IMR-90 (cell line): Measurements from ENCODE around the gene SLC34A3. TPM values are rescaled to one million over a fixed set of nuclear protein-coding genes. Genes with fewer than 3 reads are reported as not detected.

Experiments used
- ATAC-seq: fragments of 200-7000 bp; cut with Tn5 transposase; 2 replicates; pipeline ENCODE4 v1.9.1; 2020; ENCODE audit warnings: low read depth, mild to moderate bottlenecking, moderate library complexity
- BruUV-seq: library from RNA; stranded (reverse); fragments of 400-500 nt; replicated peaks from 2 replicates; lab custom pipeline; 2021; lab: Mats Ljungman, UMichigan
- CTCF ChIA-PET: fragments of 300-600 bp; formaldehyde crosslinking; extraction: SDS; loops from one replicate; lab custom pipeline; 2021; ENCODE audit warnings: antibody characterized with exemption; lab: Yijun Ruan, JAX
- POLR2A ChIA-PET: fragments of 300-600 bp; sonication (Branson Sonifier 250); formaldehyde crosslinking; loops from one replicate; lab custom pipeline; 2022; ENCODE audit warnings: antibody characterized with exemption; ENCODE audit not compliant: unreplicated experiment; lab: Charles Lee
- DNase-seq: peaks from one replicate; pipeline ENCODE4 v3.0.0; 2013
- H2AFZ ChIP-seq: replicated peaks from 2 replicates; pipeline ENCODE3; 2013; ENCODE audit warnings: low read length, mild to moderate bottlenecking; ENCODE audit not compliant: poor library complexity
- H2AK5ac ChIP-seq: 2 replicates; pipeline ENCODE4 v1.6.1; 2013; ENCODE audit warnings: low read depth, low read length, inconsistent platforms
- H2AK9ac ChIP-seq: replicated peaks from 2 replicates; pipeline ENCODE3; 2013; ENCODE audit warnings: mild to moderate bottlenecking, low read depth, low read length, moderate library complexity; ENCODE audit not compliant: poor library complexity
- H2BK120ac ChIP-seq: 2 replicates; pipeline ENCODE4 v1.6.1; 2013; ENCODE audit warnings: low read depth, low read length, inconsistent platforms
- H2BK15ac ChIP-seq: 3 replicates; pipeline ENCODE4 v1.6.1; 2013; ENCODE audit warnings: low read depth, low read length, inconsistent platforms
- H2BK20ac ChIP-seq: 2 replicates; pipeline ENCODE4 v1.6.1; 2013; ENCODE audit warnings: low read depth, mild to moderate bottlenecking, inconsistent platforms, low read length, moderate library complexity
- H2BK5ac ChIP-seq: 2 replicates; pipeline ENCODE4 v1.6.1; 2013; ENCODE audit warnings: mild to moderate bottlenecking, low read depth, low read length, inconsistent platforms; ENCODE audit not compliant: poor library complexity, severe bottlenecking
- H3K14ac ChIP-seq: replicated peaks from 2 replicates; pipeline ENCODE4 v1.6.1; 2013; ENCODE audit warnings: low read depth, low read length, inconsistent platforms
- H3K18ac ChIP-seq: 2 replicates; pipeline ENCODE4 v1.6.1; 2013; ENCODE audit warnings: low read depth, low read length, control low read depth
- H3K23ac ChIP-seq: 2 replicates; pipeline ENCODE4 v1.6.1; 2013; ENCODE audit warnings: low read depth, low read length, inconsistent platforms
- H3K27ac ChIP-seq: 2 replicates; pipeline ENCODE4 v1.5.1; 2013; ENCODE audit warnings: mild to moderate bottlenecking, control low read depth, low read length; ENCODE audit not compliant: insufficient read depth
- H3K27me3 ChIP-seq: 2 replicates; pipeline ENCODE4 v1.6.1; 2013; ENCODE audit warnings: low read length; ENCODE audit not compliant: control insufficient read depth, insufficient read depth
- H3K36me3 ChIP-seq: 2 replicates; pipeline ENCODE4 v1.6.1; 2013; ENCODE audit warnings: low read length, mixed read lengths; ENCODE audit not compliant: control insufficient read depth, insufficient read depth
- H3K4ac ChIP-seq: 2 replicates; pipeline ENCODE4 v1.6.1; 2013; ENCODE audit warnings: low read depth, low read length, inconsistent platforms
- H3K4me1 ChIP-seq: 2 replicates; pipeline ENCODE4 v1.6.1; 2013; ENCODE audit warnings: low read length, mixed read lengths; ENCODE audit not compliant: control insufficient read depth, insufficient read depth
- H3K4me2 ChIP-seq: 2 replicates; pipeline ENCODE4 v1.6.1; 2013; ENCODE audit warnings: low read depth, mild to moderate bottlenecking, control low read depth, low read length, moderate library complexity
- H3K4me3 ChIP-seq: 2 replicates; pipeline ENCODE4 v1.5.1; 2013; ENCODE audit warnings: low read depth, mild to moderate bottlenecking, control low read depth, low read length, moderate library complexity; ENCODE audit not compliant: insufficient read depth
- H3K56ac ChIP-seq: 2 replicates; pipeline ENCODE4 v1.6.1; 2013; ENCODE audit warnings: low read length, inconsistent platforms; ENCODE audit not compliant: insufficient read depth; ENCODE audit errors: extremely low read depth
- H3K79me1 ChIP-seq, 2 experiments: 2 replicates each; pipeline ENCODE4 v1.6.1; 2013; ENCODE audit warnings: low read length in 2 of 2, inconsistent platforms in 1 of 2, low read depth in 1 of 2
- H3K9ac ChIP-seq: 2 replicates; pipeline ENCODE4 v1.6.1; 2013; ENCODE audit warnings: low read depth, low read length, control low read depth
- H3K9me1 ChIP-seq: 2 replicates; pipeline ENCODE4 v1.6.1; 2013; ENCODE audit warnings: low read length, inconsistent platforms; ENCODE audit not compliant: insufficient read depth
- H3K9me3 ChIP-seq: 2 replicates; pipeline ENCODE4 v1.6.1; 2013; ENCODE audit warnings: low read length; ENCODE audit not compliant: control insufficient read depth, insufficient read depth
- H4K20me1 ChIP-seq: 2 replicates; pipeline ENCODE4 v1.6.1; 2013; ENCODE audit warnings: low read length, inconsistent platforms; ENCODE audit not compliant: insufficient read depth
- H4K5ac ChIP-seq: 2 replicates; pipeline ENCODE4 v1.6.1; 2013; ENCODE audit warnings: mild to moderate bottlenecking, low read depth, low read length, control low read depth
- H4K8ac ChIP-seq, 2 experiments: 2 replicates each; pipeline ENCODE4 v1.6.1; 2013; ENCODE audit warnings: low read depth in 2 of 2, low read length in 2 of 2, control low read depth in 1 of 2, inconsistent platforms in 1 of 2
- H4K91ac ChIP-seq: 2 replicates; pipeline ENCODE4 v1.6.1; 2013; ENCODE audit warnings: low read depth, low read length, inconsistent platforms; ENCODE audit not compliant: insufficient read depth
- BHLHE40 ChIP-seq: fragments of 150-350 bp; IDR thresholded peaks from 2 replicates; pipeline ENCODE4 v1.6.1; 2016; ENCODE audit warnings: mild to moderate bottlenecking, low read depth, low read length
- CEBPB ChIP-seq: IDR thresholded peaks from 2 replicates; pipeline ENCODE4 v1.6.1; 2012; ENCODE audit warnings: low read depth, low read length, improper control_type of control experiment
- CHD1 ChIP-seq: IDR thresholded peaks from 2 replicates; pipeline ENCODE4 v1.6.1; 2012; ENCODE audit warnings: low read depth, low read length, improper control_type of control experiment
- FOS ChIP-seq: fragments of 150-350 bp; IDR thresholded peaks from 2 replicates; pipeline ENCODE4 v1.6.1; 2016; ENCODE audit warnings: low read depth, low read length
- MAFK ChIP-seq: IDR thresholded peaks from 2 replicates; pipeline ENCODE4 v1.6.1; 2012; ENCODE audit warnings: low read depth, low read length, improper control_type of control experiment
- MAZ ChIP-seq: IDR thresholded peaks from 2 replicates; pipeline ENCODE4 v1.6.1; 2012; ENCODE audit warnings: low read depth, mild to moderate bottlenecking, low read length, improper control_type of control experiment, moderate library complexity, borderline replicate concordance
- MXI1 ChIP-seq: IDR thresholded peaks from 2 replicates; pipeline ENCODE4 v1.6.1; 2012; ENCODE audit warnings: low read depth, mild to moderate bottlenecking, low read length, moderate library complexity, borderline replicate concordance
- POLR2A ChIP-seq: IDR thresholded peaks from 2 replicates; pipeline ENCODE4 v1.6.1; 2012; ENCODE audit warnings: mild to moderate bottlenecking, low read depth, low read length
- RAD21 ChIP-seq: IDR thresholded peaks from 2 replicates; pipeline ENCODE4 v1.6.1; 2012; ENCODE audit warnings: low read length, improper control_type of control experiment
- RCOR1 ChIP-seq: IDR thresholded peaks from 2 replicates; pipeline ENCODE4 v1.6.1; 2012; ENCODE audit warnings: mild to moderate bottlenecking, low read length, improper control_type of control experiment; ENCODE audit not compliant: insufficient replicate concordance
- RFX5 ChIP-seq: IDR thresholded peaks from 2 replicates; pipeline ENCODE4 v1.8.0; 2012; ENCODE audit warnings: low read depth, mild to moderate bottlenecking, low read length, moderate library complexity
- SMC3 ChIP-seq: fragments of 150-350 bp; IDR thresholded peaks from 2 replicates; pipeline ENCODE4 v1.6.1; 2016; ENCODE audit warnings: low read depth, mild to moderate bottlenecking, antibody characterized with exemption, low read length, moderate library complexity
- WGBS, 2 experiments: methylation state at CpG; one replicate each; pipeline versions ENCODE4 v1.1.5 to v1.1.7; 2013; ENCODE audit warnings: missing lambda C conversion rate in 2 of 2; ENCODE audit not compliant: insufficient read length in 1 of 2; ENCODE audit errors: extremely low coverage in 2 of 2; 5-methylcytosine and 5-hydroxymethylcytosine counted together
- dilution Hi-C: fragments of 300-500 bp; cut with HindIII; formaldehyde crosslinking; loops from one replicate; pipeline ENCODE4 v1.14.3; 2018; ENCODE audit warnings: low sequenced_read_pairs; ENCODE audit not compliant: unreplicated experiment
- in situ Hi-C: fragments of 300-500 bp; cut with MboI; formaldehyde crosslinking; loops from 3 replicates; pipeline ENCODE4 v1.14.3; 2019; ENCODE audit warnings: low sequenced_read_pairs, inconsistent platforms, mixed read lengths
- intact Hi-C: fragments of 100-400 bp; cut with micrococcal nuclease; formaldehyde crosslinking; loops from 2 replicates; pipeline ENCODE4 v1.10.0; 2022
- polyA plus RNA-seq, 3 experiments: library from polyadenylated mRNA; depleted of rRNA; stranded (reverse); fragments of >200 nt; gene quantifications; 2 replicates each; pipeline ENCODE4 v1.2.3, GENCODE V29; 2012; ENCODE audit warnings: low replicate concordance in 1 of 3
- total RNA-seq: library from RNA; depleted of rRNA; stranded (reverse); fragments of >200 nt; gene quantifications from 2 replicates; pipeline ENCODE4 v1.2.3, GENCODE V29; 2012
- TF ChIP-seq, protein P1 (sequence below): fragments of 150-350 bp; IDR thresholded peaks from 2 replicates; pipeline ENCODE4 v1.6.1; 2017; ENCODE audit warnings: mild to moderate bottlenecking, antibody characterized with exemption, low read length, low read depth
- TF ChIP-seq, protein P2 (sequence below): fragments of 150-350 bp; IDR thresholded peaks from 2 replicates; pipeline ENCODE4 v1.6.1; 2016; ENCODE audit warnings: low read depth, mild to moderate bottlenecking, low read length, moderate library complexity, borderline replicate concordance
- TF ChIP-seq, protein P3 (sequence below): conservative IDR thresholded peaks from 2 replicates; pipeline ENCODE4 v1.5.1; 2012; ENCODE audit warnings: mild to moderate bottlenecking, low read depth, low read length, improper control_type of control experiment

The SLC34A3 gene
- total and polyA plus RNA-seq, 2 of the 4 experiments (the other 2 are of a cell fraction), result not detected

DNA sequence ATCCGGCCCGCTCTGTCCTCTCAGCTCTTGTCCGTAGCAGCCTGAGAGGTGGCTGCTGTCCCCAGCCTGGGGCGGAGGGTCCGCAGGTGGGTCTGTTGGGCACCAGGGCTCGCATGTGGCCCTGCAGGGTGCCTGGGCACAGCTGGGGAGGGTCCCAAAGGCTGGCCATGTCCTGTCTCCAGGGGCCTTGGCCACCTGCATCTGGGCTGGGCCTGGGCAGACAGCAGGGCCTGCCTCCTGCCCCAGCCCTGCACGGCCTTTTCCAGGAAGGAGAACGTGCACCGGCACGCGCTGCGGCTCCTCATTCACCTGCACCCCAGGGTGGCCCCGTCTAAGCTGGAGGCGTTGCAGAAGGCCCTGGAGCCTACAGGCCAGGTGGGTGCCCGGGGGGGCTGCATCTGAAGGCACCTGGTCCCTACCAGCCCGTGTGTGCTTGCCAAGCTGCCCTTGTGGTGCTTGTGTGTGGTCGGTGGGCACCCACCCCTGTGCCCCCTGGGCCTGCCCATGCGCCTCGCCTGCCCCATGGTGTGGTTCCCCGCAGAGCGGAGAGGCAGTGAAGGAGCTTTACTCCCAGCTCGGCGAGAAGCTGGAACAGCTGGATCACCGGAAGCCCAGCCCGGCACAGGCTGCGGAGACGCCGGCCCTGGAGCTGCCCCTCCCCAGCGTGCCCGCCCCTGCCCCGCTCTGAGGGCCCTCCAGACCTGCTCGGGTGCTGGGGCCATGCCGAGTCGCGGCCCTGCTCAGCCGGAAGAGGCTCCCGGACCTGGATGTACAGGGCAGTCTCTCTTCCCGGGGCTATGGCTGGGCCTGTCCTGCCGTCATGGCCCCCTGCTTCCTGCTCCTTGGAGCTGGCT lies 41.8 kb downstream of the SLC34A3 start:
- no peak overlapping the region for H3K4me3 ChIP-seq
- no peak overlapping the region for H3K27ac ChIP-seq
- no peak overlapping the region for H4K91ac ChIP-seq
- H4K20me1 ChIP-seq, result peaks cover 29% of the 10 kb centered on the region
- peaks cover 21% of the 10 kb centered on the region for H3K4me1 ChIP-seq
- H4K8ac ChIP-seq, result no peak overlapping the region
- H2AK5ac ChIP-seq, result no peak overlapping the region
- no peaks in the 10 kb centered on the region for H3K9me3 ChIP-seq
- peaks cover 14% of the 10 kb centered on the region for H3K9me1 ChIP-seq
- H3K9ac ChIP-seq, result no peak overlapping the region
- ChIA-PET CTCF (no interaction called here), POLR2A (no interaction called here)
- no peak overlapping the region for H2BK15ac ChIP-seq
- no peak overlapping the region for H2BK5ac ChIP-seq
- no peak overlapping the region for H3K23ac ChIP-seq
- H3K79me1 ChIP-seq, result peaks cover 13 to 73% of the 10 kb centered on the region in 2 experiments
- 92% methylated on average over 30 of the region's 39 CpGs; no CpG with 5 or more reads in 1 of the 2 experiments for WGBS, 2 experiments
- dilution Hi-C loops (no loop called here), in situ Hi-C loops (no loop called here), intact Hi-C loops (no loop called here)
- no peak overlapping the region for H2AK9ac ChIP-seq
- H3K36me3 ChIP-seq, result peaks cover 41% of the 10 kb centered on the region
- no TSS peak for BruUV-seq
- TF ChIP-seq RFX5 (no peak), BHLHE40 (no peak), MAFK (no peak), CEBPB (no peak), POLR2A (no peak), MXI1 (no peak), CHD1 (no peak), MAZ (no peak), SMC3 (no peak), RCOR1 (no peak), FOS (no peak), RAD21 (no peak)
- TF ChIP-seq, protein P1, sequence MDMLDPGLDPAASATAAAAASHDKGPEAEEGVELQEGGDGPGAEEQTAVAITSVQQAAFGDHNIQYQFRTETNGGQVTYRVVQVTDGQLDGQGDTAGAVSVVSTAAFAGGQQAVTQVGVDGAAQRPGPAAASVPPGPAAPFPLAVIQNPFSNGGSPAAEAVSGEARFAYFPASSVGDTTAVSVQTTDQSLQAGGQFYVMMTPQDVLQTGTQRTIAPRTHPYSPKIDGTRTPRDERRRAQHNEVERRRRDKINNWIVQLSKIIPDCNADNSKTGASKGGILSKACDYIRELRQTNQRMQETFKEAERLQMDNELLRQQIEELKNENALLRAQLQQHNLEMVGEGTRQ, result no peak
- TF ChIP-seq, protein P2, sequence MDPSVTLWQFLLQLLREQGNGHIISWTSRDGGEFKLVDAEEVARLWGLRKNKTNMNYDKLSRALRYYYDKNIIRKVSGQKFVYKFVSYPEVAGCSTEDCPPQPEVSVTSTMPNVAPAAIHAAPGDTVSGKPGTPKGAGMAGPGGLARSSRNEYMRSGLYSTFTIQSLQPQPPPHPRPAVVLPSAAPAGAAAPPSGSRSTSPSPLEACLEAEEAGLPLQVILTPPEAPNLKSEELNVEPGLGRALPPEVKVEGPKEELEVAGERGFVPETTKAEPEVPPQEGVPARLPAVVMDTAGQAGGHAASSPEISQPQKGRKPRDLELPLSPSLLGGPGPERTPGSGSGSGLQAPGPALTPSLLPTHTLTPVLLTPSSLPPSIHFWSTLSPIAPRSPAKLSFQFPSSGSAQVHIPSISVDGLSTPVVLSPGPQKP, result no peak
- TF ChIP-seq, protein P3, sequence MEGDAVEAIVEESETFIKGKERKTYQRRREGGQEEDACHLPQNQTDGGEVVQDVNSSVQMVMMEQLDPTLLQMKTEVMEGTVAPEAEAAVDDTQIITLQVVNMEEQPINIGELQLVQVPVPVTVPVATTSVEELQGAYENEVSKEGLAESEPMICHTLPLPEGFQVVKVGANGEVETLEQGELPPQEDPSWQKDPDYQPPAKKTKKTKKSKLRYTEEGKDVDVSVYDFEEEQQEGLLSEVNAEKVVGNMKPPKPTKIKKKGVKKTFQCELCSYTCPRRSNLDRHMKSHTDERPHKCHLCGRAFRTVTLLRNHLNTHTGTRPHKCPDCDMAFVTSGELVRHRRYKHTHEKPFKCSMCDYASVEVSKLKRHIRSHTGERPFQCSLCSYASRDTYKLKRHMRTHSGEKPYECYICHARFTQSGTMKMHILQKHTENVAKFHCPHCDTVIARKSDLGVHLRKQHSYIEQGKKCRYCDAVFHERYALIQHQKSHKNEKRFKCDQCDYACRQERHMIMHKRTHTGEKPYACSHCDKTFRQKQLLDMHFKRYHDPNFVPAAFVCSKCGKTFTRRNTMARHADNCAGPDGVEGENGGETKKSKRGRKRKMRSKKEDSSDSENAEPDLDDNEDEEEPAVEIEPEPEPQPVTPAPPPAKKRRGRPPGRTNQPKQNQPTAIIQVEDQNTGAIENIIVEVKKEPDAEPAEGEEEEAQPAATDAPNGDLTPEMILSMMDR, result no peak
- no peaks in the 10 kb centered on the region for H3K27me3 ChIP-seq
- no peak overlapping the region for H2AFZ ChIP-seq
- no peak overlapping the region for H2BK20ac ChIP-seq
- H3K56ac ChIP-seq, result no peak overlapping the region
- H4K5ac ChIP-seq, result no peak overlapping the region
- no peak overlapping the region for H3K18ac ChIP-seq
- ATAC-seq (no peak), DNase-seq (no peak)
- H2BK120ac ChIP-seq, result no peak overlapping the region
- no peak overlapping the region for H3K4me2 ChIP-seq
- no peak overlapping the region for H3K14ac ChIP-seq
- no peak overlapping the region for H3K4ac ChIP-seq
